K562 (cell line): ENCODE results near the gene KLK3. TPM values are rescaled to one million over a fixed set of nuclear protein-coding genes. Genes with fewer than 3 reads are reported as not detected.

Experiments
- CAMTA2 ChIP-seq: fragments of 250-450 bp; sonication (Bioruptor Pico); conservative IDR thresholded peaks from 2 replicates; pipeline ENCODE4 v1.5.1; 2022
- ELF1 ChIP-seq: fragments of 200-800 bp; sonication (Bioruptor generic); IDR thresholded peaks from 2 replicates; pipeline ENCODE4 v1.6.1; 2016; ENCODE audit warnings: missing genetic modification characterization, missing compliant biosample characterization
- FOS ChIP-seq: IDR thresholded peaks from 3 replicates; pipeline ENCODE4 v1.6.1; 2011; ENCODE audit not compliant: insufficient read length; ENCODE audit errors: extremely low read depth
- FOXP1 ChIP-seq: sonication (generic); formaldehyde crosslinking; IDR thresholded peaks from 2 replicates; pipeline ENCODE4 v1.8.0; 2022; ENCODE audit warnings: mild to moderate bottlenecking, missing genetic modification reagents
- HMG20B ChIP-seq: fragments of 250-450 bp; sonication (Bioruptor Pico); IDR thresholded peaks from 2 replicates; pipeline ENCODE4 v1.5.0; 2021; ENCODE audit warnings: mild to moderate bottlenecking
- MCM3 ChIP-seq: fragments of 450-650 bp; IDR thresholded peaks from 2 replicates; pipeline ENCODE4 v1.6.1; 2016
- POLR3G ChIP-seq: IDR thresholded peaks from 2 replicates; pipeline ENCODE4 v1.6.1; 2011; ENCODE audit not compliant: insufficient read length, insufficient replicate concordance; ENCODE audit errors: extremely low read depth
- SIN3B ChIP-seq: fragments of 450-650 bp; IDR thresholded peaks from 2 replicates; pipeline ENCODE4 v1.6.1; 2017; ENCODE audit warnings: low read depth, mild to moderate bottlenecking, moderate library complexity
- ZNF324 ChIP-seq: fragments of 250-450 bp; sonication (Bioruptor Pico); IDR thresholded peaks from 2 replicates; pipeline ENCODE4 v1.4.0; 2020; ENCODE audit warnings: mild to moderate bottlenecking
- ZSCAN32 ChIP-seq: fragments of 450-650 bp; formaldehyde crosslinking; IDR thresholded peaks from 2 replicates; pipeline ENCODE4 v1.4.0; 2020; ENCODE audit warnings: mild to moderate bottlenecking, moderate library complexity
- polyA plus RNA-seq, 8 experiments: library from polyadenylated mRNA; depleted of rRNA in 4 of 8; stranded (reverse) in 5 of 8; unstranded in 3 of 8; fragments of >200 nt; fragmentation: Nextera tagmentation in 2 of 8; fragmentation: Illumina TruSeq in 1 of 8; extraction: Ambion mirVana in 2 of 8; extraction: Trizol in 1 of 8; gene quantifications; 2 replicates each; pipeline versions ENCODE4 v1.2.1 to v1.2.3, GENCODE V29; 2011 to 2014; ENCODE audit warnings: inconsistent platforms in 1 of 8, missing spikeins in 1 of 8
- total RNA-seq, 7 experiments: library from RNA; depleted of rRNA in 6 of 7; stranded (reverse); fragments of >200 nt in 6 of 7; fragmentation: Illumina TruSeq in 2 of 7; extraction: Trizol in 2 of 7; gene quantifications; 2 replicates each; pipeline versions ENCODE4 v1.2.1 to v1.2.3, GENCODE V29; 2011 to 2021; ENCODE audit warnings: low replicate concordance in 1 of 7
- TF ChIP-seq, protein P1 (sequence below), 2 experiments: fragments of 150-350 bp in 1 of 2; IDR thresholded peaks; 2 replicates each; pipeline ENCODE4 v1.6.1; 2012 to 2016; ENCODE audit warnings: low read depth in 2 of 2, low read length in 2 of 2, mild to moderate bottlenecking in 1 of 2, moderate library complexity in 1 of 2
- TF ChIP-seq, protein P2 (sequence below), 3 experiments: fragments of 200-800 bp in 1 of 3; fragments of 250-450 bp in 1 of 3; fragments of 450-650 bp in 1 of 3; sonication (Bioruptor Pico) in 1 of 3; sonication (Bioruptor generic) in 1 of 3; formaldehyde crosslinking in 1 of 3; IDR thresholded peaks; 2 replicates each; pipeline versions ENCODE4 v1.6.1 to v1.8.0; 2016 to 2022; ENCODE audit warnings: mild to moderate bottlenecking in 2 of 3, missing genetic modification characterization in 2 of 3, missing compliant biosample characterization in 1 of 3, moderate library complexity in 1 of 3
- TF ChIP-seq, protein P3 (sequence below): fragments of 450-650 bp; IDR thresholded peaks from 2 replicates; pipeline ENCODE4 v1.6.1; 2016; ENCODE audit warnings: missing biosample characterization, missing genetic modification characterization
- TF ChIP-seq, protein P4 (sequence below): sonication (generic); formaldehyde crosslinking; IDR thresholded peaks from 2 replicates; pipeline ENCODE4 v1.8.1; 2023; ENCODE audit warnings: mild to moderate bottlenecking, missing genetic modification reagents

Gene KLK3
- total and polyA plus RNA-seq, 9 of the 15 experiments (the other 6 are each of a cell fraction or from before 2014, with no cell fraction given), result not detected

DNA sequence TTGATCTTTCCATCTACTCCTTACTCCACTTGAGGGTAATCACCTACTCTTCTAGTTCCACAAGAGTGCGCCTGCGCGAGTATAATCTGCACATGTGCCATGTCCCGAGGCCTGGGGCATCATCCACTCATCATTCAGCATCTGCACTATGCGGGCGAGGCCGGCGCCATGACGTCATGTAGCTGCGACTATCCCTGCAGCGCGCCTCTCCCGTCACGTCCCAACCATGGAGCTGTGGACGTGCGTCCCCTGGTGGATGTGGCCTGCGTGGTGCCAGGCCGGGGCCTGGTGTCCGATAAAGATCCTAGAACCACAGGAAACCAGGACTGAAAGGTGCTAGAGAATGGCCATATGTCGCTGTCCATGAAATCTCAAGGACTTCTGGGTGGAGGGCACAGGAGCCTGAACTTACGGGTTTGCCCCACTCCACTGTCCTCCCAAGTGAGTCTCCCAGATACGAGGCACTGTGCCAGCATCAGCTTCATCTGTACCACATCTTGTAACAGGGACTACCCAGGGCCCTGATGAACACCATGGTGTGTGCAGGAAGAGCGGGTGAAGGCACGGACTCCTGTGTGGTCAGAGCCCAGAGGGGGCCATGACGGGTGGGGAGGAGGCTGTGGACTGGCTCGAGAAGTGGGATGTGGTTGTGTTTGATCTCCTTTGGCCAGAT lies 15.8 kb downstream of the KLK3 start (continued):
- TF ChIP-seq, protein P1, sequence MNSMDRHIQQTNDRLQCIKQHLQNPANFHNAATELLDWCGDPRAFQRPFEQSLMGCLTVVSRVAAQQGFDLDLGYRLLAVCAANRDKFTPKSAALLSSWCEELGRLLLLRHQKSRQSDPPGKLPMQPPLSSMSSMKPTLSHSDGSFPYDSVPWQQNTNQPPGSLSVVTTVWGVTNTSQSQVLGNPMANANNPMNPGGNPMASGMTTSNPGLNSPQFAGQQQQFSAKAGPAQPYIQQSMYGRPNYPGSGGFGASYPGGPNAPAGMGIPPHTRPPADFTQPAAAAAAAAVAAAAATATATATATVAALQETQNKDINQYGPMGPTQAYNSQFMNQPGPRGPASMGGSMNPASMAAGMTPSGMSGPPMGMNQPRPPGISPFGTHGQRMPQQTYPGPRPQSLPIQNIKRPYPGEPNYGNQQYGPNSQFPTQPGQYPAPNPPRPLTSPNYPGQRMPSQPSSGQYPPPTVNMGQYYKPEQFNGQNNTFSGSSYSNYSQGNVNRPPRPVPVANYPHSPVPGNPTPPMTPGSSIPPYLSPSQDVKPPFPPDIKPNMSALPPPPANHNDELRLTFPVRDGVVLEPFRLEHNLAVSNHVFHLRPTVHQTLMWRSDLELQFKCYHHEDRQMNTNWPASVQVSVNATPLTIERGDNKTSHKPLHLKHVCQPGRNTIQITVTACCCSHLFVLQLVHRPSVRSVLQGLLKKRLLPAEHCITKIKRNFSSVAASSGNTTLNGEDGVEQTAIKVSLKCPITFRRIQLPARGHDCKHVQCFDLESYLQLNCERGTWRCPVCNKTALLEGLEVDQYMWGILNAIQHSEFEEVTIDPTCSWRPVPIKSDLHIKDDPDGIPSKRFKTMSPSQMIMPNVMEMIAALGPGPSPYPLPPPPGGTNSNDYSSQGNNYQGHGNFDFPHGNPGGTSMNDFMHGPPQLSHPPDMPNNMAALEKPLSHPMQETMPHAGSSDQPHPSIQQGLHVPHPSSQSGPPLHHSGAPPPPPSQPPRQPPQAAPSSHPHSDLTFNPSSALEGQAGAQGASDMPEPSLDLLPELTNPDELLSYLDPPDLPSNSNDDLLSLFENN (IDR thresholded peaks at IDR 0.05; ENCODE audit: low read depth in 2 of 2, low read length in 2 of 2), result peak in 1 of 2 experiments; percentile 62; a peak in 1 of 4 replicates
- no peak for TF ChIP-seq FOS
- no peak for TF ChIP-seq HMG20B
- no peak for TF ChIP-seq CAMTA2
- TF ChIP-seq, protein P2, sequence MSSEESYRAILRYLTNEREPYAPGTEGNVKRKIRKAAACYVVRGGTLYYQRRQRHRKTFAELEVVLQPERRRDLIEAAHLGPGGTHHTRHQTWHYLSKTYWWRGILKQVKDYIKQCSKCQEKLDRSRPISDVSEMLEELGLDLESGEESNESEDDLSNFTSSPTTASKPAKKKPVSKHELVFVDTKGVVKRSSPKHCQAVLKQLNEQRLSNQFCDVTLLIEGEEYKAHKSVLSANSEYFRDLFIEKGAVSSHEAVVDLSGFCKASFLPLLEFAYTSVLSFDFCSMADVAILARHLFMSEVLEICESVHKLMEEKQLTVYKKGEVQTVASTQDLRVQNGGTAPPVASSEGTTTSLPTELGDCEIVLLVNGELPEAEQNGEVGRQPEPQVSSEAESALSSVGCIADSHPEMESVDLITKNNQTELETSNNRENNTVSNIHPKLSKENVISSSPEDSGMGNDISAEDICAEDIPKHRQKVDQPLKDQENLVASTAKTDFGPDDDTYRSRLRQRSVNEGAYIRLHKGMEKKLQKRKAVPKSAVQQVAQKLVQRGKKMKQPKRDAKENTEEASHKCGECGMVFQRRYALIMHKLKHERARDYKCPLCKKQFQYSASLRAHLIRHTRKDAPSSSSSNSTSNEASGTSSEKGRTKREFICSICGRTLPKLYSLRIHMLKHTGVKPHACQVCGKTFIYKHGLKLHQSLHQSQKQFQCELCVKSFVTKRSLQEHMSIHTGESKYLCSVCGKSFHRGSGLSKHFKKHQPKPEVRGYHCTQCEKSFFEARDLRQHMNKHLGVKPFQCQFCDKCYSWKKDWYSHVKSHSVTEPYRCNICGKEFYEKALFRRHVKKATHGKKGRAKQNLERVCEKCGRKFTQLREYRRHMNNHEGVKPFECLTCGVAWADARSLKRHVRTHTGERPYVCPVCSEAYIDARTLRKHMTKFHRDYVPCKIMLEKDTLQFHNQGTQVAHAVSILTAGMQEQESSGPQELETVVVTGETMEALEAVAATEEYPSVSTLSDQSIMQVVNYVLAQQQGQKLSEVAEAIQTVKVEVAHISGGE (CRISPR knock-in tag; IDR thresholded peaks at IDR 0.05), result peak in 1 of 3 experiments; percentile 42; a peak in 1 of 6 replicates
- no peak for TF ChIP-seq ZNF324 (CRISPR knock-in tag)
- TF ChIP-seq, protein P3, sequence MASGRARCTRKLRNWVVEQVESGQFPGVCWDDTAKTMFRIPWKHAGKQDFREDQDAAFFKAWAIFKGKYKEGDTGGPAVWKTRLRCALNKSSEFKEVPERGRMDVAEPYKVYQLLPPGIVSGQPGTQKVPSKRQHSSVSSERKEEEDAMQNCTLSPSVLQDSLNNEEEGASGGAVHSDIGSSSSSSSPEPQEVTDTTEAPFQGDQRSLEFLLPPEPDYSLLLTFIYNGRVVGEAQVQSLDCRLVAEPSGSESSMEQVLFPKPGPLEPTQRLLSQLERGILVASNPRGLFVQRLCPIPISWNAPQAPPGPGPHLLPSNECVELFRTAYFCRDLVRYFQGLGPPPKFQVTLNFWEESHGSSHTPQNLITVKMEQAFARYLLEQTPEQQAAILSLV, result 0 out of 2 replicates have a peak, but pooled peaks have one; percentile 29
- TF ChIP-seq MCM3, result no peak
- no peak for TF ChIP-seq ELF1 (tag)
- TF ChIP-seq, protein P4, sequence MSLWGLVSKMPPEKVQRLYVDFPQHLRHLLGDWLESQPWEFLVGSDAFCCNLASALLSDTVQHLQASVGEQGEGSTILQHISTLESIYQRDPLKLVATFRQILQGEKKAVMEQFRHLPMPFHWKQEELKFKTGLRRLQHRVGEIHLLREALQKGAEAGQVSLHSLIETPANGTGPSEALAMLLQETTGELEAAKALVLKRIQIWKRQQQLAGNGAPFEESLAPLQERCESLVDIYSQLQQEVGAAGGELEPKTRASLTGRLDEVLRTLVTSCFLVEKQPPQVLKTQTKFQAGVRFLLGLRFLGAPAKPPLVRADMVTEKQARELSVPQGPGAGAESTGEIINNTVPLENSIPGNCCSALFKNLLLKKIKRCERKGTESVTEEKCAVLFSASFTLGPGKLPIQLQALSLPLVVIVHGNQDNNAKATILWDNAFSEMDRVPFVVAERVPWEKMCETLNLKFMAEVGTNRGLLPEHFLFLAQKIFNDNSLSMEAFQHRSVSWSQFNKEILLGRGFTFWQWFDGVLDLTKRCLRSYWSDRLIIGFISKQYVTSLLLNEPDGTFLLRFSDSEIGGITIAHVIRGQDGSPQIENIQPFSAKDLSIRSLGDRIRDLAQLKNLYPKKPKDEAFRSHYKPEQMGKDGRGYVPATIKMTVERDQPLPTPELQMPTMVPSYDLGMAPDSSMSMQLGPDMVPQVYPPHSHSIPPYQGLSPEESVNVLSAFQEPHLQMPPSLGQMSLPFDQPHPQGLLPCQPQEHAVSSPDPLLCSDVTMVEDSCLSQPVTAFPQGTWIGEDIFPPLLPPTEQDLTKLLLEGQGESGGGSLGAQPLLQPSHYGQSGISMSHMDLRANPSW (CRISPR knock-in tag), result no peak
- no peak for TF ChIP-seq ZSCAN32 (CRISPR knock-in tag)
- no peak for TF ChIP-seq POLR3G
- TF ChIP-seq SIN3B, result peak; percentile 60; the same call in 1 of the 2 replicates
- TF ChIP-seq FOXP1 (CRISPR knock-in tag), result no peak; the same call in 1 of the 2 replicates
